Measurements from ENCODE around the gene UROD. TPM values are rescaled to one million over a fixed set of nuclear protein-coding genes. Genes with fewer than 3 reads are reported as not detected.
A peak's percentile ranks its signal among the peaks of the same experiment; 100 is the strongest.

The UROD gene
- total and polyA plus RNA-seq, 8 donors: 13.4 to 132 (median 68.9) TPM

DNA sequence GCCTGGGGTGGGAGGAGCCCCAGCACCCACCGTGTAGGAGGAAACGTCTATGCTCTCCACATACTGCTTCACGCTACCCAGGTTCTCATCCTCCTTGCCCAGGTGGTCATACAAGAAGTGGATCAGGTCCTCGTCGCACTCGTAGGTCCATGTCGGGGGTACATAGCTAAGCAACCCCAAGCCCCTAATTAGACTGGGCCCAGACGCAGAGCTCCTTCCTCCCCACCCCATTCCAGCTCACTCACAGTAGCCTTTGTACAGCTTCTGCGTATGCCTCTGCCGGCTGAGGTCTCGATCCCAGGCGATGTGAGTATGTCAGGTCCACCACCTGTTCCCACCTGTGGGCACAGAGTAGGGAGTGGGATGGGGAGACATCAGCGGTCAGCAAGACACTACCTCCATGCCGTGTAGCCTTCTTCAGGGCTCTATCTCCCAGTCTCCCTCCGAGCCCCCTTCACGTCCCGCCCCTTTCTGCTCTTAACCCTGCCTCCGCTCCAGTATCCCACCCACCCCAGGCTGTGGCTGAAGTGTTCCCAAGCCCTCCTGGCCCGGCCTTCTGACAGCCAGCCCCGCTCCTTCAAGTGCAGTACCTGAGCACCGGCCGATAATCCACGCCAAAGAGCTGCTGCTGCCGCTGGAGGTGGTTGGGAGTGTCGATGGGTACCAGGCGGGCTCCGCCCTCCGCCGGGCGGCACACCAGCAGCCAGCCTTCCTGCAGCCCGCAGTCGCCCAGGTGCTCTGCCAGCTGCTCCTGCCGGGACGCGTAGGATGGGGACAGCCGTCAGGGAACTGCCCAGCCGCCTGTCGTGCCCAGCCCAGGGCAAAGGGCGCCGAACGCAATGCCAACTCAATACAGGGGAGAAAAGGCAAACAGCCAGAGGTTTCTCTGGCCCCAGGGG, 1.8 kb upstream of the UROD start:
- Histone ChIP-seq H3K36me3 (peaks cover 42 to 63% (median 59%) of the 10 kb centered on the region in 4 donors), H3K27ac (peak overlapping the region; percentile 84 to 89 (median 87))
- WGBS, 5 donors: 17 to 33% (median 19%) methylated on average over 23 to 41 of the region's 41 CpGs

DNA sequence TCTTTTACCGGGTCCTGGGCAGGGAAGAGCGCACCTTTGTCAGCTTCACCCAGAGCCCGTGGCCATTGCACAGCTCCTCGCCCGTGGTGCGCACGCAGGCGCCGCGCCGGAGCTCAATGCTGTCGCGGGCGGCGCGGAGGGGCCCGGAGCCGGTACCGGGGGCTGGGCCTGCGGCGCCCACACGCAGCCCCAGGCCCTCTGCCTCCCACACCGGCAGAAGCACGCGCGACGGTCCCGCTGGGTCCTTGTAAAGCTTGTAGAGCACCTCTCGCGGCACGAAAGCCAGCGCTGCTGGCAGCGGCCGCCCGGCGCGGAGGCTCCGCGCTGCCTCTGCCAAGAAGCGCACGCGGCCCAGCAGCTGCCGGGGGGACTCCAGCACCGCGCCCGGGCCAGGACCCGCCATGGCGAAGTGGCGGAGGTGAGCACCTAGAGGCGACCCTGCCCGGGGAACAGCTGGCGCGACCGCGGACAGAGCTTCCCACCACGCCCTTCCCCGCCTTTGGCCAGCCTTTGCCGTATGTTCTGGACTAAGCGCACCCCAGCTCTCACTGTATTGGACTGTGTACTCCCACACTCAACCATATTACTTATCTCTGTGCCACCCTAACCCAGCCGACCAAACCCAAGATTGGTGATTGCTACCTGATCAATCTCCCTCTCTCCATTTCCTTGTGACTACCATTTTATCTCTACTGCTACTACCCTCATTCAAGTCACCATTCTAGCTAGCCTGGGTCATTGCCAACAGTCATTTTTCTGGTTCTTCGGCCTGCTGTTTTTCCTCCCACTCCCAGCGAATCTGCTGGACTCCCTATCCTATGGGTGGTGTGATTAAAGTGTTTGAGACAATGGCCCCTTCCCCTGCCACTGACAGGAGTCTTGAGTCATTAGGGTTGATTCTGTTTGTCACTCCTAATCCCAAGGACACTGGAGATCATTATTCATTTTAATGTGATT, 921 bp upstream of the UROD start, which contains the start of gene HECTD3:
Gene HECTD3 (minus strand): TSS at position 470 of the 957 bp plus-strand sequence. CDS start 67 bp downstream, at position 403.
- DNase-seq: peak; percentile 85 to 93
- Histone ChIP-seq H3K36me3 (peaks cover 37 to 59% (median 56%) of the 10 kb centered on the region in 4 donors), H3K9me3 (no peaks in the 10 kb centered on the region), H3K27ac (peak within 1 kb of the TSS; percentile 84 to 89 (median 87)), H3K27me3 (no peaks in the 10 kb centered on the region), H3K4me1 (peaks cover 30 to 58% (median 54%) of the 10 kb centered on the region in 4 donors), H3K4me3 (peak within 1 kb of the TSS; percentile 92 to 100 (median 98))
- intact Hi-C loops (cut with DNase I; ENCODE audit: low total_unique reads): loop anchor here (10.0 kb wide), 1 partner anchor 484 kb away; the partner anchor contains the start of gene TESK2
- WGBS, 5 donors: 1 to 5% (median 1%) methylated on average over 11 to 62 of the region's 62 CpGs
- peak in 2 of 3 donors; percentile 74 to 81 for TF ChIP-seq POLR2AphosphoS5 (IDR thresholded peaks at IDR 0.05)
- no peak for TF ChIP-seq POLR2A (IDR thresholded peaks at IDR 0.05)
- TF ChIP-seq EP300 (IDR thresholded peaks at IDR 0.05): no peak

More for the DNA sequence above, 1.8 kb upstream of the UROD start:
- Histone ChIP-seq H3K4me1 (peaks cover 30 to 58% (median 54%) of the 10 kb centered on the region in 4 donors), H3K9me3 (no peaks in the 10 kb centered on the region), H3K4me3 (peak overlapping the region; percentile 92 to 100 (median 98)), H3K27me3 (no peaks in the 10 kb centered on the region)
- peak in 1 of 3 donors; percentile 38 for TF ChIP-seq POLR2AphosphoS5 (IDR thresholded peaks at IDR 0.05)
- TF ChIP-seq POLR2A (IDR thresholded peaks at IDR 0.05): no peak
- TF ChIP-seq EP300 (IDR thresholded peaks at IDR 0.05): no peak
- DNase-seq: peak; percentile 70
- intact Hi-C loops (cut with DNase I; ENCODE audit: low total_unique reads): loop anchor here (10.0 kb wide), 2 partner anchors 175 to 485 kb away; partner anchors contain the start of gene TESK2

DNA sequence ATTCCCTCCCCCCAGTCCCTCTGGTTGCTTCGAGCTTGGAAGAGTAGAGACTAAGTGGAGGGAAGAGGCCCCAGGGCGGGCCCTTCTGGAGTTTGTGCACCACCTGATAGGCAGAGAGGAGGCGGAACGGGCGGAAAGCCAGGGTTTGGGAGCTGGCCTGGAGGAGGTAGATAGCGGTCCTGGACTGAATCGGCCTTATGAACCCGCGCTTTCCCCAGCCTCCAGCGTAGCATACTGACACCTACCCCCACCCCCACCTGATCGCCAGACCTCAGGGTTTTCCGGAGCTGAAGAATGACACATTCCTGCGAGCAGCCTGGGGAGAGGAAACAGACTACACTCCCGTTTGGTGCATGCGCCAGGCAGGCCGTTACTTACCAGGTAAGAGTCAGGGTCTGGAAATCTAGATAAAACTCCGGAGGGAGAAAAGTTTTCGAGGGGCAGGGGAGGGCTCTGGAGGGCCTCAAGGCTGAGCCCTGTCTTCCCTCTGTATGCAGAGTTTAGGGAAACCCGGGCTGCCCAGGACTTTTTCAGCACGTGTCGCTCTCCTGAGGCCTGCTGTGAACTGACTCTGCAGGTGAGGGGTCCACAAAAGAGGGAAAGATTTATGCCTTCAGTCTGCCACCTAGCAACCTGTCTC, 705 bp downstream of the UROD start:
- H3K4me3 ChIP-seq: peak overlapping the region; percentile 92 to 100 (median 98)
- H3K36me3 ChIP-seq: peaks cover 21 to 43% (median 40%) of the 10 kb centered on the region in 4 donors
- TF ChIP-seq CTCF (IDR thresholded peaks at IDR 0.05) (no peak), POLR2A (IDR thresholded peaks at IDR 0.05) (no peak), POLR2AphosphoS5 (IDR thresholded peaks at IDR 0.05) (no peak), EP300 (IDR thresholded peaks at IDR 0.05) (no peak)
- H3K27ac ChIP-seq: peak overlapping the region; percentile 70 to 88 (median 86)
- H3K4me1 ChIP-seq: peaks cover 30 to 58% (median 54%) of the 10 kb centered on the region in 4 donors
- peak; percentile 81 to 82 for DNase-seq
- H3K27me3 ChIP-seq: no peaks in the 10 kb centered on the region
- WGBS, 5 donors: 7 to 11% (median 9%) methylated on average over 20 to 21 of the region's 21 CpGs
- intact Hi-C loops (cut with DNase I; ENCODE audit: low total_unique reads): loop anchor here (10.0 kb wide), 1 partner anchor 482 kb away; the partner anchor contains the start of gene TESK2
- no peaks in the 10 kb centered on the region for H3K9me3 ChIP-seq

DNA sequence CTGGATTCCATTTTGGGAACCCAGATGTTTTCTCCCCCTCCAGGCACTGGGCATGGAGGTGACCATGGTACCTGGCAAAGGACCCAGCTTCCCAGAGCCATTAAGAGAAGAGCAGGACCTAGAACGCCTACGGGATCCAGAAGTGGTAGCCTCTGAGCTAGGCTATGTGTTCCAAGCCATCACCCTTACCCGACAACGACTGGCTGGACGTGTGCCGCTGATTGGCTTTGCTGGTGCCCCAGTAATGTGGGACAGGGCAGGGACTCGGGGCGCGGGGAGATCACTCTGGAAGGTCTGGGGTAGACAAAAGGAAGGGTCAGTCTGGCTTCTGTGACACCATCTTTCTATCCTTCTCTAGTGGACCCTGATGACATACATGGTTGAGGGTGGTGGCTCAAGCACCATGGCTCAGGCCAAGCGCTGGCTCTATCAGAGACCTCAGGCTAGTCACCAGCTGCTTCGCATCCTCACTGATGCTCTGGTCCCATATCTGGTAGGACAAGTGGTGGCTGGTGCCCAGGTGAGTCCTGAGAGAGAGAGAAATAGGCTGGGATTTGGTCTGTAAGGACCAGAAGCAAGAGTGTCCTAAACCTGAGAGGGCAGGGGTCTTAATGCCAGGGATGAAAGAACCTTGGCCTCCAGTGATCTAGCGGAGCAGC, 1.6 kb downstream of the UROD start:
- peak overlapping the region in 2 of 5 donors; percentile 2 to 84 for H3K27ac ChIP-seq
- peaks cover 30 to 57% (median 55%) of the 10 kb centered on the region in 4 donors for H3K4me1 ChIP-seq
- WGBS, 5 donors: 79 to 88% (median 86%) methylated on average over 11 to 12 of the region's 12 CpGs
- TF ChIP-seq CTCF (IDR thresholded peaks at IDR 0.05) (no peak), POLR2AphosphoS5 (IDR thresholded peaks at IDR 0.05) (no peak), POLR2A (IDR thresholded peaks at IDR 0.05) (no peak), EP300 (IDR thresholded peaks at IDR 0.05) (no peak)
- intact Hi-C loops (cut with DNase I; ENCODE audit: low total_unique reads): loop anchor here (10.0 kb wide), 1 partner anchor 481 kb away; the partner anchor contains the start of gene TESK2
- no peaks in the 10 kb centered on the region for H3K27me3 ChIP-seq
- H3K4me3 ChIP-seq: peak overlapping the region in 1 of 4 donors; percentile 92
- no peaks in the 10 kb centered on the region for H3K9me3 ChIP-seq
- H3K36me3 ChIP-seq: peaks cover 12 to 34% (median 30%) of the 10 kb centered on the region in 4 donors
- DNase-seq: no peak

All from stomach (tissue), 9 donors.